NCI-H774 (cell line): ENCODE data around the gene CRACDL.

Experiments used
- DNase-seq: peaks from one replicate; lab custom pipeline; 2025; lab: John Stamatoyannopoulos, UW

The CRACDL gene

GRCh38 chr2:98803405-98804264 is 132.4 kb downstream of the CRACDL start:
- DNase-seq, result no peak

GRCh38 chr2:98802344-98802743 is 133.7 kb downstream of the CRACDL start:
- DNase-seq, result no peak

- no peak for DNase-seq
These were observed 134.1 kb downstream of the CRACDL start for GRCh38 chr2:98801921-98802321.

- no peak for DNase-seq
These were observed 134.7 kb downstream of the CRACDL start for GRCh38 chr2:98801286-98801685.

- no peak for DNase-seq
These were observed 135.5 kb downstream of the CRACDL start for GRCh38 chr2:98800330-98801064.

- DNase-seq, result no peak
These were observed 136.4 kb downstream of the CRACDL start for GRCh38 chr2:98799375-98800329.

- no peak for DNase-seq
These were observed 139.1 kb downstream of the CRACDL start for GRCh38 chr2:98796775-98797544.

- no peak for DNase-seq
These were observed 139.9 kb downstream of the CRACDL start for GRCh38 chr2:98795891-98796676.

GRCh38 chr2:98793897-98794830 is 141.9 kb downstream of the CRACDL start:
- no peak for DNase-seq

- no peak for DNase-seq
These were observed 142.8 kb downstream of the CRACDL start for GRCh38 chr2:98793275-98793674.

- no peak for DNase-seq
These were observed 145.8 kb downstream of the CRACDL start for GRCh38 chr2:98790221-98790620.

GRCh38 chr2:98787700-98788099 is 148.3 kb downstream of the CRACDL start:
- DNase-seq, result no peak

GRCh38 chr2:98786179-98786578 is 149.8 kb downstream of the CRACDL start:
- no peak for DNase-seq

GRCh38 chr2:98782570-98782969 is 153.5 kb downstream of the CRACDL start:
- no peak for DNase-seq

GRCh38 chr2:98781822-98782221 is 154.2 kb downstream of the CRACDL start:
- DNase-seq, result no peak

GRCh38 chr2:98778741-98779483 is 157.1 kb downstream of the CRACDL start:
- DNase-seq, result no peak

GRCh38 chr2:98778151-98778550 is 157.9 kb downstream of the CRACDL start:
- no peak for DNase-seq

GRCh38 chr2:98777710-98778109 is 158.3 kb downstream of the CRACDL start:
- DNase-seq, result no peak

- no peak for DNase-seq
These were observed 158.9 kb downstream of the CRACDL start for GRCh38 chr2:98777076-98777475.
